ES-I3 (cell line): ENCODE results near the gene S100A7A.

ENCODE experiments used
- H3K36me3 ChIP-seq: 2 replicates; pipeline ENCODE4 v1.6.1; 2013; ENCODE audit warnings: mild to moderate bottlenecking, low read length, control low read depth, moderate library complexity; ENCODE audit not compliant: insufficient read depth
- H3K4me1 ChIP-seq: 2 replicates; pipeline ENCODE4 v1.6.1; 2013; ENCODE audit warnings: mild to moderate bottlenecking, control low read depth, low read length; ENCODE audit not compliant: insufficient read depth
- H3K9ac ChIP-seq: 2 replicates; pipeline ENCODE4 v1.6.1; 2013; ENCODE audit warnings: low read depth, mild to moderate bottlenecking, low read length, moderate library complexity
- H3K9me3 ChIP-seq: 2 replicates; pipeline ENCODE4 v1.6.1; 2013; ENCODE audit warnings: mild to moderate bottlenecking, low read length, moderate library complexity; ENCODE audit not compliant: control insufficient read depth, insufficient read depth

Gene S100A7A

DNA sequence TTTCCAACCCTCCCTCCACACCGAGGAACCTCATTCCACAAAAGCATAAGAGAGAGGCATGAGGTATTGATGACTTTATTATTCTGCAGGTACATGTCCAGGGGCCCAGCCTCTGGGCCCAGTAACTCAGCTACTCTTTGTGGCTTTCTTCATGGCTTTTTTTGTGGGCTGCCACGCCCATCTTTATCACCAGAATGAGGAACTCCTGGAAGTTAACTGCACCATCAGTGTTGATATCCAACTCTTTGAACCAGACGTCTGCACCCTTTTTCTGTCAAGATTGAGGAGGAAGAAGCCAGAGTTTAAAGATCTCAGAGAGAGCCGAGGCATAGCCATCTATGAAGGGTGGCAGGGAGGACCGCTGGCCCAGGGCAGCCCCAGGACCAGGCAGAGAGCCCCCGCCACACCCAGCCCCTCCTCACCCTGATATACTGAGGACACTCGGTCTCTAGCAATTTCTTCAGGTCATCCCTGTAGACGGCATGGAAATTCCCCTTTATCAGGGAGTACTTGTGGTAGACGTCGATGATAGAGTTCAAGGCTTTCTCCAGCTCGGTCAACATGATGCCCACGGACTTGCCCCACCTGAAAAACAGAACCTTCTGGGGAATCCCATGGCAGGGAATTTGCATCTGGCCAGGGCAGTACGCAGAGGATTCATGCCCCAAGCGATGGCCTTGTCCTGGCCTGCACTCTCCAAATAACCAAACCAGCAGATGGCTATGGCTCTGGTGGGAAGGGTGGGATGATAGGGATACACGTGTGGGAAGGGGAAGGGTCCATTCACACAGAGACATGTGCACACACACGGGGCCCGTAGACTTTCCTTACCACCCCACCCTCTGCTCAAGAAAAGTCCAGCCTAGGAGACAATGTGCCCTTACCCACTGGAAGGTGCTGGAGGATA, 26.1 kb upstream of the S100A7A start:
- Histone ChIP-seq H3K4me1 (no peaks in the 10 kb centered on the region), H3K36me3 (no peaks in the 10 kb centered on the region), H3K9me3 (no peaks in the 10 kb centered on the region), H3K9ac (no peak overlapping the region)

- H3K36me3 ChIP-seq: no peaks in the 10 kb centered on the region
- no peaks in the 10 kb centered on the region for H3K4me1 ChIP-seq
- no peak within 1 kb of the TSS for H3K9ac ChIP-seq
- H3K9me3 ChIP-seq: no peaks in the 10 kb centered on the region
These were observed 25.2 kb upstream of the S100A7A start, which contains the start of gene S100A8 for GRCh38 chr1:153390938-153391710. Gene S100A8 (minus strand): TSS chr1:153391073. CDS start chr1:153390535, 538 bp downstream.

DNA sequence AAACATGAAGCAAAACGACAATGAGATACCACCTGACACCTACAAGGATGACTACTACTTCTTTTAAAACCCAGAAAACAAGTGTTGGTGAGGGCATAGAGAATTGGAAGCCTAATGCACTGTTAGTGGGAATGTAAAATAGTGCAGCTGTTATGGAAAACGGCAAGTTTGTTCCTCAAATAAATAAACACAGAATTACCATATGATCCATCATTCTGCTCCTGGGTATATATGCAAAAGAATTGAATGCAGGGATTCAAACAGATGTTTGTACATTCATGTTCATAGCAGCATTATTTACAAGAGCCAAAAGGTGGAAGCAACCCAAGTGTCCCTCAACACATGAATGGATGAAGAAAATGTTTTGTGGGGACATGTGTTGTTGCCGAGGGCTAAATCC, 24.1 kb upstream of the S100A7A start:
- H3K36me3 ChIP-seq: no peaks in the 10 kb centered on the region
- H3K9ac ChIP-seq: no peak overlapping the region
- H3K9me3 ChIP-seq: no peaks in the 10 kb centered on the region
- H3K4me1 ChIP-seq: no peaks in the 10 kb centered on the region

GRCh38 chr1:153392822-153393221, 23.5 kb upstream of the S100A7A start:
- H3K4me1 ChIP-seq: no peaks in the 10 kb centered on the region
- H3K9ac ChIP-seq: no peak overlapping the region
- H3K9me3 ChIP-seq: no peaks in the 10 kb centered on the region
- no peaks in the 10 kb centered on the region for H3K36me3 ChIP-seq

GRCh38 chr1:153393926-153394325, 22.4 kb upstream of the S100A7A start:
- no peaks in the 10 kb centered on the region for H3K4me1 ChIP-seq
- no peaks in the 10 kb centered on the region for H3K36me3 ChIP-seq
- H3K9me3 ChIP-seq: no peaks in the 10 kb centered on the region
- H3K9ac ChIP-seq: no peak overlapping the region

DNA sequence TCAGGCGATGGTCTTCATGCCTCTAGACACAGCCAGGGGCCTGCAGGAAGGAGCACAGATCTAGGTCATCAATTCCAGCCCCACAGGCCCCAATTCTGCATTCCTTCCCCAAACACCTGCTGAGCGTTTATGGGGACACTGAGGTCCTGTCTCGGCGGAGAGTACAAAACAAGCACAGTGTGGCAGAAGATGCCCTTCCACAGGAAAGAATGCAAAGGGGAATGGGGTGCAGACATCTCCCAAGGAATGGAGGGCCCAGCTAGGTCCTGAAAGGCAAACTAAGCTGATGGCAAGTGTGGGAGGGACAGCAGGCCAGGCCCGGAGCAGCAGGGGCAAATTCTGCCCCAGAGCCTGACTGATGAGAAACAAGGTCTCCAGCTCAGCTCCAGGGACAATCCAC, 21.9 kb upstream of the S100A7A start:
- H3K36me3 ChIP-seq: no peaks in the 10 kb centered on the region
- H3K9ac ChIP-seq: no peak overlapping the region
- H3K9me3 ChIP-seq: no peaks in the 10 kb centered on the region
- no peaks in the 10 kb centered on the region for H3K4me1 ChIP-seq

GRCh38 chr1:153395136-153395685, 21.1 kb upstream of the S100A7A start:
- no peak overlapping the region for H3K9ac ChIP-seq
- H3K36me3 ChIP-seq: no peaks in the 10 kb centered on the region
- no peaks in the 10 kb centered on the region for H3K9me3 ChIP-seq
- H3K4me1 ChIP-seq: no peaks in the 10 kb centered on the region

- H3K36me3 ChIP-seq: no peaks in the 10 kb centered on the region
- no peaks in the 10 kb centered on the region for H3K4me1 ChIP-seq
- H3K9me3 ChIP-seq: no peaks in the 10 kb centered on the region
- H3K9ac ChIP-seq: no peak overlapping the region
These were observed 20.5 kb upstream of the S100A7A start for GRCh38 chr1:153395776-153396175.

- Histone ChIP-seq H3K36me3 (no peaks in the 10 kb centered on the region), H3K9ac (no peak overlapping the region), H3K4me1 (no peaks in the 10 kb centered on the region), H3K9me3 (no peaks in the 10 kb centered on the region)
These were observed 19.9 kb upstream of the S100A7A start for GRCh38 chr1:153396461-153396860.

- Histone ChIP-seq H3K4me1 (no peaks in the 10 kb centered on the region), H3K9me3 (no peaks in the 10 kb centered on the region), H3K9ac (no peak overlapping the region), H3K36me3 (no peaks in the 10 kb centered on the region)
These were observed 19.0 kb upstream of the S100A7A start for GRCh38 chr1:153397051-153397923.

- Histone ChIP-seq H3K4me1 (no peaks in the 10 kb centered on the region), H3K9ac (no peak overlapping the region), H3K36me3 (no peaks in the 10 kb centered on the region), H3K9me3 (no peaks in the 10 kb centered on the region)
These were observed 18.2 kb upstream of the S100A7A start for GRCh38 chr1:153397924-153398651.

DNA sequence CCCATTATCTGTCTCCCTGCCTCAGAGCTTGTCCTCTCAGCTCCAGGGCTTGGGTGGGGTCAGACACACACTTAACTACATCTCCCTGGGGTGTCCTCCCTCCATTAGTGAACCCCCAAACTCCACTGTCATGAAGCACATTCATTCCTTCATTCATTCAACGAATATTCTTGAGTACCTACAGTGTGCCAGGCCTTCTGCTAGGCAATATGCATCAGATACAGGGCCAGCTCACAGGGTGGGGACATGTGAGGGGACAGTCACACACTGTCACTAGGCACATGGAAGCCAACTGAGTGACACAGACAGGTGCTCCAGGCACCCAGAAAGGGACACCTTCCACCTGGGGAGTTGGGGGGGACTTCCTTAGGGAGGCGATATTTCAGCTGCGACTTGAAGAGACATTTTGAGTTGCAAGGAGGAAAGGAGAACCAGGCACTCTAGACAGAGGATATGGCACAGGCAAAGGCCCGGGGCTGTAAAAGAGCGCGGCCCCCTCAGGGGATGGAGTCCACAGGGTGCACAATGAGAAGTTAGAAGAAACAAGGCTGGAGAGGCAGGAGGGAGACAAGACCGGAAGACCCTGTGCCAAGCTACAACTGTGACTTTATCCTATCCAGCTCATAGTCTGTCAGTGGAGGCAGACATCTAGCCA, 16.8 kb upstream of the S100A7A start:
- Histone ChIP-seq H3K9me3 (no peaks in the 10 kb centered on the region), H3K4me1 (no peaks in the 10 kb centered on the region), H3K9ac (no peak overlapping the region), H3K36me3 (no peaks in the 10 kb centered on the region)

DNA sequence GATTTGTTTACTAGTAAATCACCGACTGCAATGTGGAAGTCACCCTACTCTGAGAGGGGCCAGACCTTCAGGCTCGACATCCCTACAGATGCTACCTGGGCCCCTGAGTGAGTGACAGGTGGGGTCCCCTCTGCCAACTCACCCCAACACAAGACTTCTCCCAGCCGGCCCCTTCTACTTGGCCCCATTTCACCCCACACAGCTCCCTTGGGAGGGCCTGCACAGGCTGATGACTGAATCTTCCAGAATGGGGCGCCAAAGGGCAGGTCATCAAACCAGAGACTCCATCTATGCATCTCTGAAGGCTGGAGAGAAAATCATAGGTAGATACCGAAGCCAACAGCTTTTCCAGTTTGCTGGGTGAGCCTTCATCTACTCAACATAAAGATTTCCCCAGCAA, 16.1 kb upstream of the S100A7A start:
- no peaks in the 10 kb centered on the region for H3K36me3 ChIP-seq

More for the DNA sequence above, 16.1 kb upstream of the S100A7A start:
- Histone ChIP-seq H3K9ac (no peak overlapping the region), H3K9me3 (no peaks in the 10 kb centered on the region), H3K4me1 (no peaks in the 10 kb centered on the region)
